Lung (tissue), 12 donors: ENCODE data around the gene HNRNPLL. TPM values are rescaled to one million over a fixed set of nuclear protein-coding genes. Genes with fewer than 3 reads are reported as not detected.

ENCODE experiments used
- ATAC-seq: fragments of 200-7000 bp; cut with Tn5 transposase; one replicate; pipeline ENCODE4 v1.9.1; 2020; ENCODE audit warnings: moderate number of reproducible peaks; ENCODE audit not compliant: insufficient read depth, low FRiP score
- DNase-seq, 3 donors: peaks; one replicate each; pipeline ENCODE4 v3.0.0-alpha.2; 2013 to 2017
- H3K27ac ChIP-seq, 2 donors: one replicate each; pipeline ENCODE4 v1.5.1; 2013; ENCODE audit warnings: mild to moderate bottlenecking in 2 of 2, moderate library complexity in 2 of 2, control low read depth in 1 of 2, inconsistent platforms in 1 of 2, low read depth in 1 of 2, low read length in 1 of 2
- H3K27me3 ChIP-seq, 3 donors: one replicate each; pipeline ENCODE4 v1.5.1; 2013; ENCODE audit warnings: low read length in 2 of 3; ENCODE audit not compliant: control insufficient read depth in 3 of 3, insufficient read depth in 3 of 3
- H3K36me3 ChIP-seq, 4 donors: one replicate each; pipeline ENCODE4 v1.5.1; 2013; ENCODE audit warnings: low read length in 4 of 4, mild to moderate bottlenecking in 1 of 4, moderate library complexity in 1 of 4; ENCODE audit not compliant: control insufficient read depth in 4 of 4, insufficient read depth in 4 of 4
- H3K4me1 ChIP-seq, 5 donors: one replicate each; pipeline ENCODE4 v1.5.1; 2013; ENCODE audit warnings: low read length in 5 of 5, mild to moderate bottlenecking in 2 of 5, moderate library complexity in 1 of 5; ENCODE audit not compliant: control insufficient read depth in 5 of 5, insufficient read depth in 5 of 5
- H3K4me3 ChIP-seq: one replicate; pipeline ENCODE4 v1.5.1; 2013; ENCODE audit warnings: mild to moderate bottlenecking, control low read depth, moderate library complexity
- H3K9ac ChIP-seq, 2 donors: one replicate each; pipeline ENCODE4 v1.5.1; 2013; ENCODE audit warnings: low read length in 2 of 2, control low read depth in 1 of 2; ENCODE audit not compliant: insufficient read depth in 1 of 2
- H3K9me3 ChIP-seq, 4 donors: one replicate each; pipeline ENCODE4 v1.5.1; 2013; ENCODE audit warnings: low read length in 3 of 4, mild to moderate bottlenecking in 1 of 4, moderate library complexity in 1 of 4; ENCODE audit not compliant: control insufficient read depth in 4 of 4, insufficient read depth in 3 of 4
- WGBS, 2 donors: extraction: QIAGEN DNeasy Blood & Tissue Kit; methylation state at CpG; one replicate each; pipeline ENCODE4 v1.1.7; 2013; 5-methylcytosine and 5-hydroxymethylcytosine counted together
- polyA plus RNA-seq, 2 donors: library from polyadenylated mRNA; stranded (reverse); fragments of 200-250 nt; gene quantifications; one replicate each; pipeline ENCODE4 v1.2.1, GENCODE V29; 2013
- total RNA-seq, 2 donors: library from RNA; depleted of rRNA in 1 of 2; stranded (reverse); fragments of >200 nt in 1 of 2; gene quantifications; one replicate each; pipeline ENCODE4 v1.2.1, GENCODE V29; 2014 to 2021
- TF ChIP-seq, protein P1 (sequence below): IDR thresholded peaks from 2 replicates; pipeline ENCODE4 v1.5.1; 2012; ENCODE audit warnings: mild to moderate bottlenecking; ENCODE audit errors: control extremely low read depth, extremely low read depth
- donor health status: control.
- donor health status: control.
- donor health status: Bipolar disorder and iron deficiency.
- donor health status: healthy.
- donor health status: DM: yes; HTN: yes; CAD: no.

Gene HNRNPLL
- total and polyA plus RNA-seq, 4 donors, result 12.4 to 88.8 (median 30.7) TPM

DNA sequence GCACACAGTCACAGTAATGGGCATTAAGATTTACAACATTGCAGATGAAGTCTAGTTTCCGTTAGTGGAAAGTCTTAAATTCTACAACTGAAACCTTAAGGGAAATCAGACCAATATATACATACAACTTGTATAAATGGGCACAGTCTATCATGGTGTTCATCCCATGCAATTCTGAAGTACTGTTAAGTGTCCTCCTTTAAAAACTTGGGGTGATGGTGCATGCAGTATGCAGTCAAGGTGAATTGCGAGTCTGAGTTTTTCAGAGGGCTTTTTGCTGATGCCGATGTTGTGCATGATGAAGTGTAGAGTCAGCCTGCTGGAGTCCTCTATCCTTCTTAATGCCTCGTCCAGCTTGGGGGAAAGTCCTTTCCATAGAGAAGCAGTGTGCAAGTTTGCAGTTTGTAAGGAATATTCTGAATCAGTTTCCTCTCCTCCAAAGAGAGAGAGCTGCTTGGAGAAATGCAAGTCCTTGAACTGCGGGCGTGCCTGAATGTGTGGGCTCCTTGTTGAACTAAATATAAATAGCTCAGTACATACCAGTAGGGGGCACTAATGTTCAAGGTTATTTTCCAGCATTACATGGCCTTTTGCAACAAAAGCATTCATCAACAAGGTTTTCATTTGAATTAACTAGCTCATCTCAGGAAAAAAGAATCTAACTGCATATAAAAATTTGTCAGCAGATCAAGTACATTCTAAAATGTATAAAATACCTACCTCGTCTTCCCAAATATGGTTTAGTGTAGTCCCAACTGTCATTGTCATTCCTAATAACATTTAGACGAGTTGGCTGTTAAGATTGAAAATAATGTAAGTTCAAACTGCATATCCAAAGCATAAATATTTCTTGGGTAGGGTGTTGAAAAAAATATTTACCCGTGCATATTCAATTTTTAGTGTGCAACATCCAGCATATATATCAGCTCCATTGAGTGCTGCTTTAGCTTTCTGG lies 21.3 kb downstream of the HNRNPLL start:
- 63 to 73% methylated on average over 9 of the region's 9 CpGs for WGBS, 2 donors
- Histone ChIP-seq H3K4me3 (no peak overlapping the region), H3K9me3 (no peaks in the 10 kb centered on the region), H3K27me3 (no peaks in the 10 kb centered on the region), H3K27ac (peak overlapping the region in 1 of 2 donors; percentile 7), H3K36me3 (peaks cover 8 to 31% (median 10%) of the 10 kb centered on the region in 4 donors), H3K9ac (no peak overlapping the region), H3K4me1 (peaks cover 0 to 6% (median 0%) of the 10 kb centered on the region in 5 donors)
- TF ChIP-seq, protein P1, sequence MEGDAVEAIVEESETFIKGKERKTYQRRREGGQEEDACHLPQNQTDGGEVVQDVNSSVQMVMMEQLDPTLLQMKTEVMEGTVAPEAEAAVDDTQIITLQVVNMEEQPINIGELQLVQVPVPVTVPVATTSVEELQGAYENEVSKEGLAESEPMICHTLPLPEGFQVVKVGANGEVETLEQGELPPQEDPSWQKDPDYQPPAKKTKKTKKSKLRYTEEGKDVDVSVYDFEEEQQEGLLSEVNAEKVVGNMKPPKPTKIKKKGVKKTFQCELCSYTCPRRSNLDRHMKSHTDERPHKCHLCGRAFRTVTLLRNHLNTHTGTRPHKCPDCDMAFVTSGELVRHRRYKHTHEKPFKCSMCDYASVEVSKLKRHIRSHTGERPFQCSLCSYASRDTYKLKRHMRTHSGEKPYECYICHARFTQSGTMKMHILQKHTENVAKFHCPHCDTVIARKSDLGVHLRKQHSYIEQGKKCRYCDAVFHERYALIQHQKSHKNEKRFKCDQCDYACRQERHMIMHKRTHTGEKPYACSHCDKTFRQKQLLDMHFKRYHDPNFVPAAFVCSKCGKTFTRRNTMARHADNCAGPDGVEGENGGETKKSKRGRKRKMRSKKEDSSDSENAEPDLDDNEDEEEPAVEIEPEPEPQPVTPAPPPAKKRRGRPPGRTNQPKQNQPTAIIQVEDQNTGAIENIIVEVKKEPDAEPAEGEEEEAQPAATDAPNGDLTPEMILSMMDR, result peak; percentile 53
- peak; percentile 92 for ATAC-seq
- peak; percentile 30 to 91 (median 89) for DNase-seq

DNA sequence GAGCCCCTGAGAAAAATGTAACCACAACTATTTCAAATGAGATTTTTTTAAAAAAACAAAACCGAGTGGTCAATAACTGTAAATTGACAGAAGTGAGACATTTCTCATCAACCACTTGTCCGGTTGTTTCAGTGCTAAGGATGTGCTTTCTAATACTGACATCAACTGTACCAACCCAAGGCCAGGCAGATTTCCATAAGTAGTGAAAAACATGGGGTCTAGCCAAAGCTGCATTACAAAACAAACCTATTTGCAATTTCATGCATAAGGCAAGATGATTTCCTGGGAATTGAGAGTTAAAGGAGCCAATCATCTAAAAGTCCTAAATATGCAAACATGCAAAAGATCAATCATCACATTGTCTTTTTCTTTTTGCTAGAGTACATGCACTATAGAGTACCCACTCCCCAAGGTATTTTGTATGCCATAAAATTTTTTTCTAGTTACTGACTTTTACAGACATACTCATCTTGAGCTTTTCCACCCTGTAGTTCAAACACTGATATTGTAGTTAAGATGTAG lies 22.6 kb downstream of the HNRNPLL start:
- no peak overlapping the region for H3K4me3 ChIP-seq
- WGBS, 2 donors, result 77 to 83% methylated on average over 2 of the region's 2 CpGs
- DNase-seq (no peak), ATAC-seq (no peak)
- peaks cover 0 to 2% (median 0%) of the 10 kb centered on the region in 5 donors for H3K4me1 ChIP-seq
- TF ChIP-seq, protein P1, result no peak
- H3K27ac ChIP-seq, result no peak overlapping the region
- H3K27me3 ChIP-seq, result no peaks in the 10 kb centered on the region
- peaks cover 6 to 27% (median 10%) of the 10 kb centered on the region in 4 donors for H3K36me3 ChIP-seq
- no peaks in the 10 kb centered on the region for H3K9me3 ChIP-seq
- H3K9ac ChIP-seq, result no peak overlapping the region

DNA sequence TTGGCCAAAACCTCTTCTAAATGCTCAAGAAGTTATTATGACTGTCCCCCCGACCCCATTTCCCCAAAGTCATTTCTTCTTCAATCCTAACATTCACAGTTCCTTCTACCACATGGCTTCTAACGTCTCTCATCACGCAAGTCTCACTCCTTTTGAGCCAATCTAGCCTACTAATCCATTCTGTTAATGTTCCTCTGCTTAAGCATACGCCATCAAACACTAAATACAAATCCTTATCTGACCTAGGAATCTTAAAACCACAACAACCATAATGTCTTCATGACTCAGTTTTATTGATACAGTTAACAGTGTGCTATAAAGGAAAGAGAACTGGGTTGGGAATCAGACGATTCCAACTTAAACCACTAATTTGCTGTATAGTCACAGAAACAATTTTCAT lies 23.9 kb downstream of the HNRNPLL start:
- 69 to 84% methylated on average over 5 of the region's 5 CpGs for WGBS, 2 donors
- no peak overlapping the region for H3K9ac ChIP-seq
- H3K27ac ChIP-seq, result no peak overlapping the region
- DNase-seq (no peak), ATAC-seq (no peak)
- H3K4me3 ChIP-seq, result no peak overlapping the region
- TF ChIP-seq, protein P1, result no peak
- no peaks in the 10 kb centered on the region for H3K9me3 ChIP-seq
- H3K27me3 ChIP-seq, result no peaks in the 10 kb centered on the region
- H3K36me3 ChIP-seq, result peaks cover 5 to 24% (median 9%) of the 10 kb centered on the region in 4 donors
- peaks cover 0 to 2% (median 0%) of the 10 kb centered on the region in 5 donors for H3K4me1 ChIP-seq
